Uterus (tissue), 4 donors: ENCODE results near the gene SLC4A8. TPM values are rescaled to one million over a fixed set of nuclear protein-coding genes. Genes with fewer than 3 reads are reported as not detected.

Source experiments
- DNase-seq, 2 donors: peaks; one replicate each; pipeline ENCODE4 v3.0.0-alpha.2; 2019 to 2020
- H3K27ac ChIP-seq, 2 donors: fragments of 200-600 bp; sonication (generic); 1 replicate in 1 of 2; 2 replicates in 1 of 2; pipeline ENCODE4 v1.5.1; 2016 to 2018
- H3K27me3 ChIP-seq, 2 donors: fragments of 200-600 bp; sonication (generic); one replicate each; pipeline ENCODE4 v1.5.1; 2018 to 2019; ENCODE audit warnings: control low read depth in 1 of 2
- H3K36me3 ChIP-seq, 2 donors: fragments of 200-600 bp; sonication (generic); one replicate each; pipeline ENCODE4 v1.5.1; 2019; ENCODE audit warnings: control low read depth in 1 of 2
- H3K4me1 ChIP-seq, 2 donors: fragments of 200-600 bp; sonication (generic); one replicate each; pipeline ENCODE4 v1.5.1; 2018 to 2019; ENCODE audit warnings: control low read depth in 1 of 2
- H3K4me3 ChIP-seq, 2 donors: fragments of 200-600 bp; sonication (generic); 1 replicate in 1 of 2; 2 replicates in 1 of 2; pipeline ENCODE4 v1.5.1; 2018 to 2019; ENCODE audit warnings: mild to moderate bottlenecking in 1 of 2
- H3K9me3 ChIP-seq, 2 donors: fragments of 200-600 bp; sonication (generic); one replicate each; pipeline ENCODE4 v1.5.1; 2019; ENCODE audit warnings: control low read depth in 1 of 2
- CTCF ChIP-seq, 4 experiments: fragments of 200-600 bp in 2 of 4; fragments of 450-650 bp in 2 of 4; sonication (generic) in 2 of 4; IDR thresholded peaks; one replicate each; pipeline ENCODE4 v1.5.1; 2016 to 2019; ENCODE audit warnings: antibody characterized with exemption in 4 of 4, mild to moderate bottlenecking in 2 of 4, moderate library complexity in 1 of 4
- POLR2A ChIP-seq, 2 donors: fragments of 450-650 bp; IDR thresholded peaks; one replicate each; pipeline ENCODE4 v1.6.1; 2016; ENCODE audit warnings: antibody characterized with exemption in 2 of 2, mild to moderate bottlenecking in 1 of 2, moderate library complexity in 1 of 2
- intact Hi-C: fragments of 100-400 bp; cut with DNase I; formaldehyde crosslinking; loops from one replicate; pipeline ENCODE4 v1.15.1; 2023; ENCODE audit warnings: low total_unique reads
- total RNA-seq, 4 donors: library from RNA; depleted of rRNA in 3 of 4; stranded (reverse); fragments of >200 nt in 3 of 4; gene quantifications; one replicate each; pipeline versions ENCODE4 v1.1.0 to v1.2.4, GENCODE V29; 2014 to 2023
- donor health status: DM: yes; HTN: yes; CAD: no.

The SLC4A8 gene
- total RNA-seq, 4 donors from 2014 or later, result under 0.01 to 8.0 (median 1.3) TPM; not detected in 1

- no peak for DNase-seq
- Histone ChIP-seq H3K36me3 (no peaks in the 10 kb centered on the region), H3K4me1 (no peaks in the 10 kb centered on the region), H3K4me3 (no peak overlapping the region), H3K27me3 (no peaks in the 10 kb centered on the region), H3K9me3 (no peaks in the 10 kb centered on the region), H3K27ac (no peak overlapping the region)
- TF ChIP-seq POLR2A (IDR thresholded peaks at IDR 0.05), result no peak
- TF ChIP-seq CTCF (IDR thresholded peaks at IDR 0.05), result no peak
- intact Hi-C loops, result no loop called here
Measured at GRCh38 chr12:51517800-51518199, 93.2 kb downstream of the SLC4A8 start.

GRCh38 chr12:51519755-51520154 lies 95.1 kb downstream of the SLC4A8 start:
- no peaks in the 10 kb centered on the region for H3K4me1 ChIP-seq
- intact Hi-C loops, result no loop called here
- DNase-seq, result no peak
- no peaks in the 10 kb centered on the region for H3K9me3 ChIP-seq
- TF ChIP-seq CTCF (IDR thresholded peaks at IDR 0.05), result no peak
- TF ChIP-seq POLR2A (IDR thresholded peaks at IDR 0.05), result no peak
- H3K27ac ChIP-seq, result no peak overlapping the region
- H3K36me3 ChIP-seq, result no peaks in the 10 kb centered on the region
- no peak overlapping the region for H3K4me3 ChIP-seq
- no peaks in the 10 kb centered on the region for H3K27me3 ChIP-seq

GRCh38 chr12:51520576-51521325 lies 96.1 kb downstream of the SLC4A8 start:
- no peak for TF ChIP-seq POLR2A (IDR thresholded peaks at IDR 0.05)
- no peak for TF ChIP-seq CTCF (IDR thresholded peaks at IDR 0.05)
- Histone ChIP-seq H3K4me1 (no peaks in the 10 kb centered on the region), H3K9me3 (no peaks in the 10 kb centered on the region), H3K27me3 (no peaks in the 10 kb centered on the region), H3K27ac (no peak overlapping the region), H3K4me3 (no peak overlapping the region), H3K36me3 (no peaks in the 10 kb centered on the region)
- no peak for DNase-seq
- intact Hi-C loops, result no loop called here

- Histone ChIP-seq H3K27ac (no peak overlapping the region), H3K27me3 (no peaks in the 10 kb centered on the region), H3K4me3 (no peak overlapping the region), H3K4me1 (no peaks in the 10 kb centered on the region), H3K9me3 (no peaks in the 10 kb centered on the region), H3K36me3 (no peaks in the 10 kb centered on the region)
- DNase-seq, result no peak
- intact Hi-C loops, result no loop called here
- TF ChIP-seq POLR2A (IDR thresholded peaks at IDR 0.05), result no peak
- TF ChIP-seq CTCF (IDR thresholded peaks at IDR 0.05), result no peak
Measured at GRCh38 chr12:51521554-51522276, 97.1 kb downstream of the SLC4A8 start.

GRCh38 chr12:51522696-51523095 lies 98.1 kb downstream of the SLC4A8 start:
- H3K27ac ChIP-seq, result no peak overlapping the region
- no peaks in the 10 kb centered on the region for H3K36me3 ChIP-seq
- H3K4me1 ChIP-seq, result no peaks in the 10 kb centered on the region
- TF ChIP-seq CTCF (IDR thresholded peaks at IDR 0.05) (no peak), POLR2A (IDR thresholded peaks at IDR 0.05) (no peak)
- no peak overlapping the region for H3K4me3 ChIP-seq
- no peaks in the 10 kb centered on the region for H3K9me3 ChIP-seq
- intact Hi-C loops, result no loop called here
- H3K27me3 ChIP-seq, result no peaks in the 10 kb centered on the region
- DNase-seq, result no peak
